SK-N-MC (cell line): Measurements from ENCODE around the gene PPP1R11.

ENCODE experiments used
- EZH2 ChIP-seq: fragments of 200-600 bp; sonication (generic); IDR thresholded peaks from one replicate; pipeline ENCODE4 v1.6.1; 2017; ENCODE audit warnings: antibody characterized with exemption
- POLR2AphosphoS5 ChIP-seq: IDR thresholded peaks from 2 replicates; pipeline ENCODE4 v1.6.1; 2012; ENCODE audit warnings: mild to moderate bottlenecking, low read depth, low read length, borderline replicate concordance

DNA sequence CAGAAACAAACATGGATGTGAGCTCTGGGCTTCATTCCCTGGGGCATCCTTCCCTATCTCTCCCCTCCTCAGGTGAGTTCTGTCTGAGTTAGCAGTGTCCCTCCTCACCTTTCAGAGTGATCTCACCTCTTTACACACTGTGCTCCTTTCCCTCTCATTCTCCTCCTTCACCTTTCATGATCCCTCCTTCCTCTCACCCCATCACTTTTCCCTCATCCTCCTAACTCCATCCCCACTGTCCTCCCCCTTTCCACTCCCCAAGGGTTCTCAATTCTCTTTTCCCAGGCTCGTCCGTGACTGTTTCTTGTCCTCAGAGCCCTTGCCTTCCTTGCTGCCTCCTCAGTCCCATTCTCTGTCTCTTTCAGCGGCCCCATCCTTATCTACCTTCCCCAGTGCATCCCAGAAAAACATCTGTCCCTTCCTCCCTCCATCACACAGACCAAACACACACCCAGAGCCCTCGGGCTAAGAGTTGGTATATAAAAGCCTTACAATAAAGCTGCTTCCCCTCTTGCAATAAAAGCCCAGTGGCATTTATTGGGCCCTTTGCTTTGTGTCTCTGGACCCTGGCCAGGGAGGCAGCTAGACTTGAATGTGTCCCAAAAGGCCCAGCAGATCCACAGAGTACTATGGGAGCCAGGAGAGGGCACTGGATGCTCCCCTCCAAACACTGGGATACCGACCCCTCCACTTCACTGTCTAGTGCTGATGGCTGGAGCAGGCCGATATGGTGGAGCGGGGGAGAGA, 6.7 kb downstream of the PPP1R11 start:
- TF ChIP-seq EZH2 (no peak), POLR2AphosphoS5 (no peak)
